ENCODE data around the gene VILL.

VILL gene

GRCh38 chr3:38003817-38004414 is 13.3 kb downstream of the VILL start:
- Histone ChIP-seq H3K4me2 (ENCODE audit: low read length) (no peak overlapping the region), H3K9me3 (ENCODE audit: insufficient read depth, low read length) (no peaks in the 10 kb centered on the region), H3K4me3 (ENCODE audit: low read length) (no peak overlapping the region), H2AFZ (ENCODE audit: low read depth, low read length) (no peak overlapping the region), H3K36me3 (replicated peaks; ENCODE audit: low read depth, low read length) (peaks cover 11% of the 10 kb centered on the region), H3K27ac (ENCODE audit: low read length) (no peak overlapping the region), H3K9ac (ENCODE audit: low read length) (no peak overlapping the region), H3K79me2 (ENCODE audit: low read length) (no peaks in the 10 kb centered on the region), H3K27me3 (ENCODE audit: low read depth, low read length) (no peaks in the 10 kb centered on the region), H3K4me1 (ENCODE audit: low read length) (no peaks in the 10 kb centered on the region), H4K20me1 (ENCODE audit: insufficient read depth, low read length) (no peaks in the 10 kb centered on the region)
- TF ChIP-seq CTCF (IDR thresholded peaks at IDR 0.05; ENCODE audit: low read depth, low read length) (no peak), EZH2phosphoT487 (IDR thresholded peaks at IDR 0.05; ENCODE audit: low read depth) (no peak)

DNA sequence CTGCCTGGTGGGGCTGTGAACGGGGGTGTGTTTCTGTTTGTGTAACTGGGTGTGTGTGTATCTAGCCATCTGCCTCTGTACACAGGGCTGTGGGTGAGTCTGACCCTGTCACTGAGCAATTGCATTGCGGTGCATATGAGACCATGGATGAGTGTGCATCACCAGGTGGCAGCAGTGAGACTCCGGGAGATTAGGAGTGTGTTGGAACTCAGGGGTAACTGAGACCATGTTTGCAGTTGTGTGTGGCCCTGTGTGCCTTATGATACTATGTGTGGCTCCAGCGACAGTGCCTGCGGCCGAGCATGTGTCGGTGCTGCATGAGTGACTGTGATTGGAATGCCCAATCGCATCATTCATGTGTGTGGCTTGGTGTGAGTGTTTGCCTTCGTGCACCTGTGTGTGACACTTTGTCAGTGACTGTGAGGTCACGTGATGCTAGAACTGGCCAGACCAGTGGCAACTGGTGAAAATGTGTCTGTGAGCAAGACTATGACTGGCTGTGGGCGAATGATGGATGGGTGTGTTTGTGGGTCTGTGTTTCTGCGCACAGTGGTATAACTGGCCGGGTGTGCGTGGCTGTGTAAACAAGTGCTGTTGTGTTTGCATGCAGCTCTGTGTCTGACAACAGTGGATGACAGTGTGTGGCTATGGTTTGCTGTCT is 14.0 kb downstream of the VILL start:
- TF ChIP-seq CTCF (IDR thresholded peaks at IDR 0.05; ENCODE audit: low read depth, low read length) (peak; percentile 84), EZH2phosphoT487 (IDR thresholded peaks at IDR 0.05; ENCODE audit: low read depth) (no peak)
- Histone ChIP-seq H3K4me2 (ENCODE audit: low read length) (no peak overlapping the region), H2AFZ (ENCODE audit: low read depth, low read length) (no peak overlapping the region), H3K9me3 (ENCODE audit: insufficient read depth, low read length) (no peaks in the 10 kb centered on the region), H3K36me3 (replicated peaks; ENCODE audit: low read depth, low read length) (peaks cover 11% of the 10 kb centered on the region), H3K27me3 (ENCODE audit: low read depth, low read length) (no peaks in the 10 kb centered on the region), H3K79me2 (ENCODE audit: low read length) (no peaks in the 10 kb centered on the region), H3K4me3 (ENCODE audit: low read length) (no peak overlapping the region), H4K20me1 (ENCODE audit: insufficient read depth, low read length) (no peaks in the 10 kb centered on the region), H3K27ac (ENCODE audit: low read length) (no peak overlapping the region), H3K9ac (ENCODE audit: low read length) (no peak overlapping the region), H3K4me1 (ENCODE audit: low read length) (no peaks in the 10 kb centered on the region)

- no peak overlapping the region for H2AFZ ChIP-seq (ENCODE audit: low read depth, low read length)
- H3K9ac ChIP-seq (ENCODE audit: low read length) = no peak overlapping the region
- H3K36me3 ChIP-seq (replicated peaks; ENCODE audit: low read depth, low read length) = peaks cover 8% of the 10 kb centered on the region
- H3K4me2 ChIP-seq (ENCODE audit: low read length) = no peak overlapping the region
- no peaks in the 10 kb centered on the region for H3K79me2 ChIP-seq (ENCODE audit: low read length)
- H3K4me3 ChIP-seq (ENCODE audit: low read length) = no peak overlapping the region
- H3K27ac ChIP-seq (ENCODE audit: low read length) = no peak overlapping the region
- no peaks in the 10 kb centered on the region for H3K27me3 ChIP-seq (ENCODE audit: low read depth, low read length)
- TF ChIP-seq EZH2phosphoT487 (IDR thresholded peaks at IDR 0.05; ENCODE audit: low read depth) = no peak
- no peak for TF ChIP-seq CTCF (IDR thresholded peaks at IDR 0.05; ENCODE audit: low read depth, low read length)
- peaks cover 6% of the 10 kb centered on the region for H3K4me1 ChIP-seq (ENCODE audit: low read length)
- H4K20me1 ChIP-seq (ENCODE audit: insufficient read depth, low read length) = no peaks in the 10 kb centered on the region
- no peaks in the 10 kb centered on the region for H3K9me3 ChIP-seq (ENCODE audit: insufficient read depth, low read length)
These were observed 14.8 kb downstream of the VILL start for GRCh38 chr3:38005076-38006020.

GRCh38 chr3:38006031-38006430 is 15.4 kb downstream of the VILL start:
- no peak overlapping the region for H3K4me2 ChIP-seq (ENCODE audit: low read length)
- peaks cover 7% of the 10 kb centered on the region for H3K4me1 ChIP-seq (ENCODE audit: low read length)
- H3K4me3 ChIP-seq (ENCODE audit: low read length) = no peak overlapping the region
- H4K20me1 ChIP-seq (ENCODE audit: insufficient read depth, low read length) = no peaks in the 10 kb centered on the region
- H3K9me3 ChIP-seq (ENCODE audit: insufficient read depth, low read length) = no peaks in the 10 kb centered on the region
- H3K36me3 ChIP-seq (replicated peaks; ENCODE audit: low read depth, low read length) = peaks cover 5% of the 10 kb centered on the region
- H3K9ac ChIP-seq (ENCODE audit: low read length) = no peak overlapping the region
- no peaks in the 10 kb centered on the region for H3K79me2 ChIP-seq (ENCODE audit: low read length)
- no peak overlapping the region for H2AFZ ChIP-seq (ENCODE audit: low read depth, low read length)
- no peak overlapping the region for H3K27ac ChIP-seq (ENCODE audit: low read length)
- TF ChIP-seq CTCF (IDR thresholded peaks at IDR 0.05; ENCODE audit: low read depth, low read length) (no peak), EZH2phosphoT487 (IDR thresholded peaks at IDR 0.05; ENCODE audit: low read depth) (no peak)
- no peaks in the 10 kb centered on the region for H3K27me3 ChIP-seq (ENCODE audit: low read depth, low read length)

Data from OCI-LY3 (cell line).